Left ventricle myocardium superior (tissue), 1 donor: ENCODE measurements around the gene NGB. TPM values are rescaled to one million over a fixed set of nuclear protein-coding genes. Genes with fewer than 3 reads are reported as not detected.
A peak's percentile ranks its signal among the peaks of the same experiment; 100 is the strongest.
"Not testable (repeated sequence)": the region's sequence is repeated elsewhere in the genome, so short reads cannot be mapped to it uniquely, and the experiment has no call there.

ENCODE experiments used
- ATAC-seq: fragments of 200-7000 bp; cut with Tn5 transposase; one replicate; pipeline ENCODE4 v1.9.1; 2020; ENCODE audit warnings: mild to moderate bottlenecking, moderate library complexity
- DNase-seq: peaks from one replicate; pipeline ENCODE4 v3.0.0-alpha.2; 2020
- intact Hi-C: fragments of 100-400 bp; cut with micrococcal nuclease; formaldehyde crosslinking; loops from one replicate; pipeline ENCODE4 v1.11.0; 2022
- long read RNA-seq: library from polyadenylated mRNA; unstranded; transcript quantifications from one replicate; pipeline ENCODE4 v2.0.0, GENCODE V29; 2021
- total RNA-seq: library from RNA; stranded (reverse); fragmentation: NEBNext Ultra II Directional; extraction: Animal tissue kit (Norgen Biotek cat#: 25700); gene quantifications from one replicate; pipeline ENCODE4 v1.2.1, GENCODE V29; 2021
- donor health status: DM: no; HTN: yes; CAD: no; lungs with severe emphysema.

Gene NGB
- not detected for total RNA-seq
- long read RNA-seq = 0 reads

- intact Hi-C loops = no loop called here
- DNase-seq (no peak), ATAC-seq (no peak)
Measured at GRCh38 chr14:77271113-77271710, at the start of gene NGB. Gene NGB (minus strand): TSS chr14:77271206. CDS start chr14:77270937, 269 bp downstream.

- DNase-seq = peak; percentile 97
- peak; percentile 83 for ATAC-seq
- intact Hi-C loops = no loop called here
Measured at GRCh38 chr14:77320238-77320935, 49.4 kb upstream of the NGB start, which contains the start of gene POMT2. Gene POMT2 (minus strand): TSS chr14:77320883. CDS start chr14:77320681, 202 bp downstream.

- DNase-seq (no peak), ATAC-seq (no peak)
- intact Hi-C loops = loop anchor here (10.0 kb wide), 1 partner anchor 445 kb away; no protein-coding TSS in a partner anchor
Measured at GRCh38 chr14:77319422-77319821, 48.4 kb upstream of the NGB start.

GRCh38 chr14:77318756-77319155 is 47.8 kb upstream of the NGB start:
- not testable (repeated sequence) for ATAC-seq, DNase-seq
- intact Hi-C loops = loop anchor here (10.0 kb wide), 1 partner anchor 444 kb away; no protein-coding TSS in a partner anchor

GRCh38 chr14:77318006-77318553 is 47.1 kb upstream of the NGB start:
- intact Hi-C loops = loop anchor here (10.0 kb wide), 1 partner anchor 443 kb away; no protein-coding TSS in a partner anchor
- ATAC-seq = no peak
- no peak for DNase-seq

- intact Hi-C loops = loop anchor here (10.0 kb wide), 1 partner anchor 442 kb away; no protein-coding TSS in a partner anchor
- ATAC-seq (no peak), DNase-seq (no peak)
Measured at GRCh38 chr14:77316872-77317301, 45.9 kb upstream of the NGB start.

- intact Hi-C loops = loop anchor here (10.0 kb wide), 1 partner anchor 441 kb away; no protein-coding TSS in a partner anchor
- no peak for DNase-seq
Measured at GRCh38 chr14:77316195-77316505, 45.1 kb upstream of the NGB start.

GRCh38 chr14:77314539-77315457 is 43.8 kb upstream of the NGB start:
- intact Hi-C loops = loop anchor here (10.0 kb wide), 1 partner anchor 440 kb away; no protein-coding TSS in a partner anchor
- ATAC-seq (no peak), DNase-seq (no peak)

More at GRCh38 chr14:77316195-77316505, 45.1 kb upstream of the NGB start:
- no peak for ATAC-seq

- no peak for ATAC-seq
- intact Hi-C loops = loop anchor here (10.0 kb wide), 1 partner anchor 439 kb away; no protein-coding TSS in a partner anchor
Measured at GRCh38 chr14:77314043-77314442, 43.0 kb upstream of the NGB start.

GRCh38 chr14:77313371-77313770 is 42.4 kb upstream of the NGB start:
- intact Hi-C loops = loop anchor here (10.0 kb wide), 1 partner anchor 439 kb away; no protein-coding TSS in a partner anchor
- DNase-seq = no peak
- ATAC-seq = no peak

More at GRCh38 chr14:77314043-77314442, 43.0 kb upstream of the NGB start:
- no peak for DNase-seq

- ATAC-seq (no peak), DNase-seq (no peak)
- intact Hi-C loops = loop anchor here (10.0 kb wide), 1 partner anchor 436 kb away; no protein-coding TSS in a partner anchor
Measured at GRCh38 chr14:77311217-77311616, 40.2 kb upstream of the NGB start.

- ATAC-seq (no peak), DNase-seq (no peak)
- intact Hi-C loops = loop anchor here (10.0 kb wide), 1 partner anchor 435 kb away; no protein-coding TSS in a partner anchor
Measured at GRCh38 chr14:77310026-77310425, 39.0 kb upstream of the NGB start.

- intact Hi-C loops = no loop called here
- DNase-seq (no peak), ATAC-seq (no peak)
Measured at GRCh38 chr14:77309131-77309530, 38.1 kb upstream of the NGB start.

GRCh38 chr14:77306851-77307496 is 36.0 kb upstream of the NGB start:
- ATAC-seq = peak; percentile 32
- intact Hi-C loops = no loop called here

GRCh38 chr14:77306416-77306815 is 35.4 kb upstream of the NGB start:
- ATAC-seq = no peak
- DNase-seq = no peak
- intact Hi-C loops = no loop called here

More at GRCh38 chr14:77306851-77307496, 36.0 kb upstream of the NGB start:
- no peak for DNase-seq

- no peak for ATAC-seq
- no peak for DNase-seq
- intact Hi-C loops = no loop called here
Measured at GRCh38 chr14:77305696-77306095, 34.7 kb upstream of the NGB start.

GRCh38 chr14:77303417-77304156 is 32.6 kb upstream of the NGB start:
- DNase-seq = no peak
- intact Hi-C loops = no loop called here
- no peak for ATAC-seq

GRCh38 chr14:77302926-77303325 is 31.9 kb upstream of the NGB start:
- no peak for ATAC-seq
- intact Hi-C loops = no loop called here
- no peak for DNase-seq
